Heart right ventricle (tissue), 16 donors: ENCODE results near the gene SLC16A2. TPM values are rescaled to one million over a fixed set of nuclear protein-coding genes. Genes with fewer than 3 reads are reported as not detected.

ENCODE experiments used
- ATAC-seq, 8 donors: fragments of 200-7000 bp; cut with Tn5 transposase; one replicate each; pipeline ENCODE4 v1.9.1; 2020; ENCODE audit warnings: mild to moderate bottlenecking in 8 of 8, moderate library complexity in 8 of 8, moderate number of reproducible peaks in 1 of 8
- DNase-seq, 2 donors: peaks; one replicate each; pipeline ENCODE4 v3.0.0-alpha.2; 2020
- H3K27ac ChIP-seq, 10 donors: fragments of 200-600 bp; sonication (generic) in 2 of 10; one replicate each; pipeline versions ENCODE4 v1.5.0 to v1.8.0; 2020 to 2022; ENCODE audit warnings: mild to moderate bottlenecking in 3 of 10
- H3K27me3 ChIP-seq, 7 donors: fragments of 200-600 bp; one replicate each; pipeline ENCODE4 v1.8.0; 2021 to 2022; ENCODE audit warnings: mild to moderate bottlenecking in 2 of 7
- H3K36me3 ChIP-seq, 9 donors: fragments of 200-600 bp; sonication (generic) in 1 of 9; one replicate each; pipeline versions ENCODE4 v1.5.0 to v1.8.0; 2020 to 2022; ENCODE audit warnings: mild to moderate bottlenecking in 2 of 9
- H3K4me1 ChIP-seq, 9 donors: fragments of 200-600 bp; sonication (generic) in 1 of 9; one replicate each; pipeline versions ENCODE4 v1.5.0 to v1.8.0; 2020 to 2022; ENCODE audit warnings: mild to moderate bottlenecking in 4 of 9
- H3K4me3 ChIP-seq, 10 donors: fragments of 200-600 bp; sonication (generic) in 2 of 10; one replicate each; pipeline versions ENCODE4 v1.5.0 to v1.8.0; 2020 to 2022; ENCODE audit warnings: mild to moderate bottlenecking in 7 of 10, moderate library complexity in 2 of 10
- H3K9me3 ChIP-seq, 11 donors: fragments of 200-600 bp in 10 of 11; sonication (generic) in 2 of 11; one replicate each; pipeline versions ENCODE4 v1.5.0 to v1.8.0; 2013 to 2022; ENCODE audit warnings: mild to moderate bottlenecking in 2 of 11, control low read depth in 1 of 11, moderate library complexity in 1 of 11
- CTCF ChIP-seq, 9 donors: fragments of 200-600 bp; sonication (generic) in 2 of 9; IDR thresholded peaks; one replicate each; pipeline versions ENCODE4 v1.5.0 to v1.8.0; 2021 to 2022; ENCODE audit warnings: antibody characterized with exemption in 9 of 9, mild to moderate bottlenecking in 5 of 9, moderate library complexity in 1 of 9
- WGBS, 2 donors: extraction: QIAGEN DNeasy Blood & Tissue Kit; methylation state at CpG; one replicate each; pipeline ENCODE4 v1.1.7; 2013; ENCODE audit warnings: inconsistent platforms in 1 of 2; 5-methylcytosine and 5-hydroxymethylcytosine counted together
- intact Hi-C, 10 donors: fragments of 100-400 bp; cut with DNase I; formaldehyde crosslinking; loops; one replicate each; pipeline versions ENCODE4 v1.11.1 to v1.14.2; 2022
- polyA plus RNA-seq, 2 donors: library from polyadenylated mRNA; stranded (reverse); fragments of 200-250 nt; gene quantifications; one replicate each; pipeline ENCODE4 v1.2.3, GENCODE V29; 2013
- total RNA-seq, 10 donors: library from RNA; stranded (reverse); fragmentation: NEBNext Ultra II Directional in 3 of 10; extraction: Animal tissue kit (Norgen Biotek cat#: 25700) in 3 of 10; gene quantifications; one replicate each; pipeline versions ENCODE4 v1.2.1 to v1.2.4, GENCODE V29; 2021 to 2023
- donor health status: Arrhythmogenic right ventricular cardiomyopathy.
- donor health status: ischemic (EF 13 %, LVEDD 7.1; RV severe dilation, severe dysfunction).
- donor health status: healthy with polysubstance abuse.
- donor health status: DM: no; HTN: yes; CAD: no.
- donor health status: DM: no; HTN: no; CAD: no.
- donor health status: ischemic (EF 25% LVEDD 6.9; RV normal size, moderate dysfunction).
- donor health status: ischemic (EF 25% LVEDD 5.7; RV mildly dilated, moderate dysfunction).
- donor health status: healthy.
- donor health status: DM: yes; HTN: yes; CAD: no.
- donor health status: Ischemic cardiomyopathy.
- donor health status: ischemic (EF 35%, LVEDD 5.7; RV mildly dilated, moderate dysfunction).
- donor health status: nonischemic (EF 11% LVEDD 7.7; RV severe dilation, severe dysfunction).
- donor health status: DM: yes; HTN: yes; CAD: no.
- donor health status: PGD.
- donor health status: ischemic (EF 29% LVEDD 5.4; RV normal size, mild dysfunction).
- donor health status: nonischemic (EF 23%, LVEDD 6.1; RV moderate dilation, normal function).

SLC16A2 gene
- total and polyA plus RNA-seq, 12 donors: 2.4 to 12.6 (median 6.5) TPM

GRCh38 chrX:74431797-74432196 is 10.5 kb downstream of the SLC16A2 start:
- H3K27me3 ChIP-seq: no peaks in the 10 kb centered on the region
- DNase-seq (no peak), ATAC-seq (no peak)
- 45 to 48% methylated on average over 2 of the region's 2 CpGs for WGBS, 2 donors
- H3K36me3 ChIP-seq: no peaks in the 10 kb centered on the region
- no peak overlapping the region for H3K27ac ChIP-seq
- H3K4me1 ChIP-seq: no peaks in the 10 kb centered on the region
- no peak overlapping the region for H3K4me3 ChIP-seq
- intact Hi-C loops: no loop called here
- no peak for TF ChIP-seq CTCF (IDR thresholded peaks at IDR 0.05)
- H3K9me3 ChIP-seq: no peaks in the 10 kb centered on the region

GRCh38 chrX:74434336-74434735 is 13.0 kb downstream of the SLC16A2 start:
- DNase-seq: no peak
- ATAC-seq: no peak
- 83 to 91% methylated on average over 1 of the region's 1 CpG for WGBS, 2 donors
- no peak overlapping the region for H3K27ac ChIP-seq
- peaks cover 0 to 6% (median 0%) of the 10 kb centered on the region in 7 donors for H3K27me3 ChIP-seq
- H3K9me3 ChIP-seq: no peaks in the 10 kb centered on the region
- intact Hi-C loops: no loop called here
- no peaks in the 10 kb centered on the region for H3K36me3 ChIP-seq
- no peak overlapping the region for H3K4me3 ChIP-seq
- TF ChIP-seq CTCF (IDR thresholded peaks at IDR 0.05): no peak
- H3K4me1 ChIP-seq: no peaks in the 10 kb centered on the region

- no peak for TF ChIP-seq CTCF (IDR thresholded peaks at IDR 0.05)
- no peak overlapping the region for H3K4me3 ChIP-seq
- WGBS, 2 donors: 88 to 100% methylated on average over 2 of the region's 2 CpGs
- H3K9me3 ChIP-seq: no peaks in the 10 kb centered on the region
- no peaks in the 10 kb centered on the region for H3K36me3 ChIP-seq
- no peaks in the 10 kb centered on the region for H3K4me1 ChIP-seq
- peaks cover 0 to 6% (median 0%) of the 10 kb centered on the region in 7 donors for H3K27me3 ChIP-seq
- ATAC-seq: no peak
- intact Hi-C loops: no loop called here
- no peak for DNase-seq
- H3K27ac ChIP-seq: no peak overlapping the region
These were observed 16.2 kb downstream of the SLC16A2 start for GRCh38 chrX:74437530-74437929.

- WGBS, 2 donors: 53 to 63% methylated on average over 3 of the region's 3 CpGs
- no peak for TF ChIP-seq CTCF (IDR thresholded peaks at IDR 0.05)
- no peaks in the 10 kb centered on the region for H3K36me3 ChIP-seq
- no peaks in the 10 kb centered on the region for H3K4me1 ChIP-seq
- DNase-seq: no peak
- intact Hi-C loops: no loop called here
- no peaks in the 10 kb centered on the region for H3K9me3 ChIP-seq
- H3K4me3 ChIP-seq: no peak overlapping the region
- no peak overlapping the region for H3K27ac ChIP-seq
- peaks cover 0 to 6% (median 0%) of the 10 kb centered on the region in 7 donors for H3K27me3 ChIP-seq
- no peak for ATAC-seq
These were observed 17.5 kb downstream of the SLC16A2 start for GRCh38 chrX:74438764-74439163.
